Heart left ventricle (tissue), 16 donors: Measurements from ENCODE around the gene SRGAP1. TPM values are rescaled to one million over a fixed set of nuclear protein-coding genes. Genes with fewer than 3 reads are reported as not detected.

Source experiments
- ATAC-seq, 4 donors: fragments of 200-7000 bp; cut with Tn5 transposase; one replicate each; pipeline ENCODE4 v1.9.1; 2020 to 2022; ENCODE audit warnings: moderate library complexity in 4 of 4, mild to moderate bottlenecking in 3 of 4, moderate number of reproducible peaks in 1 of 4
- DNase-seq, 5 donors: peaks; one replicate each; pipeline ENCODE4 v3.0.0-alpha.2; 2020
- H3K27ac ChIP-seq, 12 donors: fragments of 200-600 bp; sonication (generic) in 4 of 12; one replicate each; pipeline versions ENCODE4 v1.5.0 to v1.8.0; 2016 to 2022; ENCODE audit warnings: mild to moderate bottlenecking in 2 of 12
- H3K27me3 ChIP-seq, 9 donors: fragments of 200-600 bp; sonication (generic) in 2 of 9; one replicate each; pipeline versions ENCODE4 v1.5.1 to v1.8.0; 2016 to 2022; ENCODE audit warnings: mild to moderate bottlenecking in 3 of 9
- H3K36me3 ChIP-seq, 9 donors: fragments of 200-600 bp; sonication (generic) in 2 of 9; one replicate each; pipeline versions ENCODE4 v1.5.0 to v1.8.0; 2018 to 2022; ENCODE audit warnings: mild to moderate bottlenecking in 2 of 9
- H3K4me1 ChIP-seq, 12 donors: fragments of 200-600 bp; sonication (generic) in 4 of 12; one replicate each; pipeline versions ENCODE4 v1.5.0 to v1.8.0; 2016 to 2022; ENCODE audit warnings: mild to moderate bottlenecking in 3 of 12
- H3K4me3 ChIP-seq, 12 donors: fragments of 200-600 bp; sonication (generic) in 4 of 12; one replicate each; pipeline versions ENCODE4 v1.5.0 to v1.8.0; 2017 to 2022; ENCODE audit warnings: mild to moderate bottlenecking in 9 of 12, moderate library complexity in 4 of 12
- H3K9me3 ChIP-seq, 12 donors: fragments of 200-600 bp; sonication (generic) in 4 of 12; one replicate each; pipeline versions ENCODE4 v1.5.0 to v1.8.0; 2016 to 2022; ENCODE audit warnings: mild to moderate bottlenecking in 1 of 12
- POLR2A ChIP-seq, 2 donors: fragments of 450-650 bp; IDR thresholded peaks; one replicate each; pipeline ENCODE4 v1.6.1; 2017; ENCODE audit warnings: antibody characterized with exemption in 2 of 2, mild to moderate bottlenecking in 2 of 2, moderate library complexity in 2 of 2
- WGBS, 4 donors: extraction: QIAGEN DNeasy Blood & Tissue Kit in 2 of 4; methylation state at CpG; one replicate each; pipeline versions ENCODE4 v1.1.5 to v1.1.7; 2013 to 2018; 5-methylcytosine and 5-hydroxymethylcytosine counted together
- intact Hi-C, 10 donors: fragments of 100-400 bp; cut with DNase I; formaldehyde crosslinking; loops; one replicate each; pipeline versions ENCODE4 v1.11.1 to v1.14.2; 2022
- polyA plus RNA-seq, 2 donors: library from polyadenylated mRNA; stranded (reverse); fragments of 200-250 nt; gene quantifications; one replicate each; pipeline ENCODE4 v1.2.3, GENCODE V29; 2013
- total RNA-seq, 9 donors: library from RNA; depleted of rRNA in 2 of 9; stranded (reverse); fragments of >200 nt in 2 of 9; fragmentation: NEBNext Ultra II Directional in 3 of 9; extraction: Animal tissue kit (Norgen Biotek cat#: 25700) in 3 of 9; gene quantifications; one replicate each; pipeline versions ENCODE4 v1.1.0 to v1.2.4, GENCODE V29; 2016 to 2023
- TF ChIP-seq, protein P1 (sequence below), 12 donors: fragments of 200-600 bp; sonication (generic) in 4 of 12; IDR thresholded peaks; one replicate each; pipeline versions ENCODE4 v1.5.0 to v1.8.0; 2018 to 2022; ENCODE audit warnings: antibody characterized with exemption in 12 of 12, mild to moderate bottlenecking in 5 of 12
- donor health status: ischemic (EF 13 %, LVEDD 7.1; RV severe dilation, severe dysfunction).
- donor health status: healthy with polysubstance abuse.
- donor health status: DM: no; HTN: yes; CAD: no.
- donor health status: DM: no; HTN: no; CAD: no.
- donor health status: ischemic (EF 25% LVEDD 6.9; RV normal size, moderate dysfunction).
- donor health status: ischemic (EF 25% LVEDD 5.7; RV mildly dilated, moderate dysfunction).
- donor health status: healthy.
- donor health status: DM: yes; HTN: yes; CAD: no.
- donor health status: ischemic (EF 35%, LVEDD 5.7; RV mildly dilated, moderate dysfunction).
- donor health status: nonischemic (EF 11% LVEDD 7.7; RV severe dilation, severe dysfunction).
- donor health status: DM: yes; HTN: yes; CAD: no.
- donor health status: PGD.
- donor health status: ischemic (EF 29% LVEDD 5.4; RV normal size, mild dysfunction).
- donor health status: nonischemic (EF 23%, LVEDD 6.1; RV moderate dilation, normal function).

Gene SRGAP1
- total and polyA plus RNA-seq, 11 donors, result 1.3 to 10.6 (median 4.5) TPM

DNA sequence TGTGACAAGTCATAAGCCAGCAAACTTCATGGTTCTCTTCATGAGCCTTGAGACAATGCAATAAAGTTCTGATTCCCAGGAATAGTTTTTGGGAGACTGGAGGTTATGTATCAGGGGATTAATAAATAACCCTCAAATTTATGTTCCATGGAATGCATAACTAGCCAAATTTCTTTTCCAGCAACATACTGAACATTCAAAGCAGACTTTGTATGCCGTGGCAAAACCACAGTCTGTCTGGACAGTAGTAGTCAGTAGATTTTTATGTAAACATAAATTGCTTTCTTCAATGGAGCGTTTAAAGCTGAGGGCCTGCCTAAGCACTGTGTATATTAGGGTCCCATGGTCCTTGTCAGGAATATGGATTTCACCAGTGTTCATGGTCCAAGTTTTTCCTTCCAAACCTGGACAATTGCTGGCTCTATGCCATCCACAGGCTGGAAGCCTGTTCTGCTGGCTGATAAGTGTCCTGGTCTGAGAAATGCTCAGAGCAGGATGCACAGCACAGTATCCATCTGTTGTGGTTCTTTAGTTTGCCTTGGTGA lies 144.9 kb downstream of the SRGAP1 start:
- no peak for TF ChIP-seq POLR2A (IDR thresholded peaks at IDR 0.05)
- TF ChIP-seq, protein P1, sequence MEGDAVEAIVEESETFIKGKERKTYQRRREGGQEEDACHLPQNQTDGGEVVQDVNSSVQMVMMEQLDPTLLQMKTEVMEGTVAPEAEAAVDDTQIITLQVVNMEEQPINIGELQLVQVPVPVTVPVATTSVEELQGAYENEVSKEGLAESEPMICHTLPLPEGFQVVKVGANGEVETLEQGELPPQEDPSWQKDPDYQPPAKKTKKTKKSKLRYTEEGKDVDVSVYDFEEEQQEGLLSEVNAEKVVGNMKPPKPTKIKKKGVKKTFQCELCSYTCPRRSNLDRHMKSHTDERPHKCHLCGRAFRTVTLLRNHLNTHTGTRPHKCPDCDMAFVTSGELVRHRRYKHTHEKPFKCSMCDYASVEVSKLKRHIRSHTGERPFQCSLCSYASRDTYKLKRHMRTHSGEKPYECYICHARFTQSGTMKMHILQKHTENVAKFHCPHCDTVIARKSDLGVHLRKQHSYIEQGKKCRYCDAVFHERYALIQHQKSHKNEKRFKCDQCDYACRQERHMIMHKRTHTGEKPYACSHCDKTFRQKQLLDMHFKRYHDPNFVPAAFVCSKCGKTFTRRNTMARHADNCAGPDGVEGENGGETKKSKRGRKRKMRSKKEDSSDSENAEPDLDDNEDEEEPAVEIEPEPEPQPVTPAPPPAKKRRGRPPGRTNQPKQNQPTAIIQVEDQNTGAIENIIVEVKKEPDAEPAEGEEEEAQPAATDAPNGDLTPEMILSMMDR (IDR thresholded peaks at IDR 0.05), result no peak
- DNase-seq (peak in 1 of 5 donors; percentile 31), ATAC-seq (peak in 1 of 4 donors; percentile 34)
- H3K4me3 ChIP-seq, result no peak overlapping the region
- H3K27me3 ChIP-seq, result no peaks in the 10 kb centered on the region
- peaks cover 0 to 22% (median 3%) of the 10 kb centered on the region in 12 donors for H3K4me1 ChIP-seq
- H3K27ac ChIP-seq, result no peak overlapping the region
- intact Hi-C loops, result no loop called here
- peaks cover 0 to 7% (median 0%) of the 10 kb centered on the region in 9 donors for H3K36me3 ChIP-seq
- WGBS, 4 donors, result 54 to 80% (median 71%) methylated on average over 2 of the region's 2 CpGs
- no peaks in the 10 kb centered on the region for H3K9me3 ChIP-seq

DNA sequence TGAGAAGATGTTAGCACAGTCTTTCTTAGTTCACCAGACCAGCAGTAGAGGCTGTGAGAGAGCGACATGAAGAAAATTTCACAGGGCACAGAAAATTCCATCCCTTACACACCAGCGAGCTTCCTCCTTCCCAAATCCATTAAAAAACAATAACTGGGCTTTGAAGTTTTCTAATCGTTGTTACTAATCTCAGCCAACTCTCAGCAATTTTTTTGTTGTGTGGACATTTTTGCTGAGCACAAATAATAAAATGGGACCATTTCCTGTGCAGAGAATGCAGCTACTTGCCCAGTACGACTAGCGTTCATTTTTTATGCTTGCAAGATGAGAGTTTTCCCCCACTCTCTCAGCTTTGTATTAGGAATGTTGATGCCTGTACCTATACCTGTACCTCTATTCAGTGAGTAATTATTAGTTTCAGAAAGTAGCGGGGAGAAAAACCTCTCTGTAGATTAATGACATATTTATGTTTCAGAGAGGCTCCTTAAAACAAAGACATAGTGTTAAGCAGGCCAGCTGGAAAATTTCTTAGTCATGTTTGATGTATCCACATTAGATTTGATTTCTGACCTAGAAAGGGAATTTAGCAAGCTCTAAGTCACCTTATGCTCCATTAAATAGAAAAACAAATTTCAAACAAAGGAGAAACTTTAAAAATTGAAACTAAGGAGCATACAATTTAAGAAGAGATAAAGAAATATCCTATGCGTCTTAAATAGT lies 146.5 kb downstream of the SRGAP1 start:
- no peaks in the 10 kb centered on the region for H3K9me3 ChIP-seq
- H3K27me3 ChIP-seq, result no peaks in the 10 kb centered on the region
- no peak for TF ChIP-seq POLR2A (IDR thresholded peaks at IDR 0.05)
- TF ChIP-seq, protein P1 (IDR thresholded peaks at IDR 0.05), result no peak
- WGBS, 4 donors, result 70 to 79% (median 76%) methylated on average over 7 of the region's 7 CpGs
- H3K27ac ChIP-seq, result no peak overlapping the region
- H3K36me3 ChIP-seq, result peaks cover 0 to 7% (median 0%) of the 10 kb centered on the region in 9 donors
- DNase-seq (no peak), ATAC-seq (no peak)
- peaks cover 0 to 22% (median 3%) of the 10 kb centered on the region in 12 donors for H3K4me1 ChIP-seq
- H3K4me3 ChIP-seq, result no peak overlapping the region
- intact Hi-C loops, result no loop called here

DNA sequence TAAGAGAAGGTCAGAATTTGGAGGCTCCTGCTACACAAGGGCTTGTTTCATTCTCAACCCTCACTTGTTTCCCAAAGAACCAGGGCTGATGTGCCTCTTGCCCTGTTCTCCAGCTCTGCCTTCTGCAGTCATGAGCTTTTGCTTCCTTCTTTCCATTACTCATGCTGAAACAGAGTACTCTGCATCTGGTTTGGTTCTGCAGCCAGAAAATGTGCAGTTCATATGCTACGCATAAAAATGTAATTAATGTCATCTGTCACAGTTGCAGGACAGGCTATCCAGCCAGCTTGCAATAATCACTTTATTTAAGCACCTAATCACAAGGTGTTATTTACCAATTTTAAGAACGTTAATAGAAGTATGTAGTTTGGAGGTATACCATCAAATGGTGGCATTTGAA lies 150.2 kb downstream of the SRGAP1 start:
- ATAC-seq (no peak), DNase-seq (no peak)
- Histone ChIP-seq H3K27me3 (no peaks in the 10 kb centered on the region), H3K27ac (no peak overlapping the region), H3K4me3 (no peak overlapping the region), H3K4me1 (peaks cover 0 to 19% (median under 1%) of the 10 kb centered on the region in 12 donors), H3K9me3 (no peaks in the 10 kb centered on the region), H3K36me3 (peaks cover 0 to 7% (median 0%) of the 10 kb centered on the region in 9 donors)
- 81 to 90% (median 86%) methylated on average over 2 of the region's 2 CpGs for WGBS, 4 donors
- TF ChIP-seq, protein P1 (IDR thresholded peaks at IDR 0.05), result no peak
- no peak for TF ChIP-seq POLR2A (IDR thresholded peaks at IDR 0.05)
- intact Hi-C loops, result no loop called here

DNA sequence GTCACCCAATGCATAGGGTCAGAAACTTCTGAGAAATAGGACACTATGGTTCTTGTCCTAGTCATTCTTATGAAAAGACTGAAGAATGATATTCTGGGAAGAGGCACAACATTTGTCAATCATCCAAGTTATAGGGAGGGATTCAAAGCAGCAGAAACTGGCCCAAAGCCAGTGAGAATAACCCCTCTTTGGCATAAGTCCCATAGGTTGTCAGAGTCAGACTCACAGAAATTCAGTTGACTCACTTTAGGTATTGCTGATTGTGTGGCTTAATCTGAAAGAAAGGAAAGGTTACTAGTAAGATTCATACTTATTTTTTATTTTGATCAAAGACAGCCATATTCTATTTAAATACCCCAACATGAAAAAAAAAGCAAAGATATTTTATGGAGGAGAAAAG lies 151.0 kb downstream of the SRGAP1 start:
- Histone ChIP-seq H3K36me3 (peaks cover 0 to 7% (median 0%) of the 10 kb centered on the region in 9 donors), H3K4me1 (peaks cover 0 to 15% (median 0%) of the 10 kb centered on the region in 12 donors), H3K9me3 (no peaks in the 10 kb centered on the region), H3K4me3 (no peak overlapping the region), H3K27ac (no peak overlapping the region), H3K27me3 (no peaks in the 10 kb centered on the region)
- ATAC-seq (no peak), DNase-seq (no peak)
- intact Hi-C loops, result no loop called here
- TF ChIP-seq POLR2A (IDR thresholded peaks at IDR 0.05), result no peak
- TF ChIP-seq, protein P1 (IDR thresholded peaks at IDR 0.05), result no peak
